Amygdala (tissue), 56 donors: ENCODE measurements around the gene GRIN2A.

Experiments
- DNase-seq, 56 donors: peaks; one replicate each; lab custom pipeline; 2025; lab: John Stamatoyannopoulos, UW

Gene GRIN2A

DNA sequence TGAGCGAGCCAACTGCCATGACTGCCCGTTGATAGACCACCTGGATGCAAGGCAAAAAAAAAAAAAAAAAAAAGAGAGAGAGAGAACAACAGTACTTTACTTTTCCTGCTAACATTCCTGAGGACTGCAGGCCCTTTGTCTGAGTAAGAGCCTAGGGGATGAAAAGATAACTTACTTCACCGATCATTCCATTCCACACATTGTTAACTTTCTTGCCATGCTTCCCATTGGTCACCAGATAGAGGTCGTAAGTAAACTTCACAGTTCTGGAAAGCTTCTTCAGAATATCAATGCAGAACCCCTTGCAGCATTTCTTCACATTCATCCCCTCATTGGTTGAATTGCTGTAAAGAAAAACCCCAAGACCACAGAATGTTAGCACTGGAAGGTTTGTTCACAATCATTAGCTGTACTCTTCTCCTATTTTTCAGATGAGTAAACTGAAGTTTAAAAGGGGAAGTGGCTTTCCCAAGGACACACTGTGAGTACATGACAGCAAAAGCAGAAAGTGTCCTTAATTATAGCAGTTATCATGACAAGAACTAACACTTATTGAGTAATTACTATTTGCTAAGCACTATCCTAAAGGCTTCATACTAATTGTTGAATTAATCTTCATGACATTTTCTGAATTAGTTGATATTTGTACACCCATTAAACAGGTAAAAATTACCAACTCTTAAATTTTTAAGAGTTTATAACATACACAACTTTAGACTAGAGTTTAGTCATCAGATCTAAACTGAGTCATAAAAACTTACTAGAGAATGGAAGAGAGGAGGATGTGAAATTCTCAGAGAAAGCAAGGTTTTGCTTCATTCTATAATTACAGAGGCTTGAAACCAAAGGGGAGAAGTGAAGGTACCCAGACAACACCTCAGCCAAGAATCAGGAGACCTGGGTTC lies 341.2 kb downstream of the GRIN2A start:
- no peak for DNase-seq

DNA sequence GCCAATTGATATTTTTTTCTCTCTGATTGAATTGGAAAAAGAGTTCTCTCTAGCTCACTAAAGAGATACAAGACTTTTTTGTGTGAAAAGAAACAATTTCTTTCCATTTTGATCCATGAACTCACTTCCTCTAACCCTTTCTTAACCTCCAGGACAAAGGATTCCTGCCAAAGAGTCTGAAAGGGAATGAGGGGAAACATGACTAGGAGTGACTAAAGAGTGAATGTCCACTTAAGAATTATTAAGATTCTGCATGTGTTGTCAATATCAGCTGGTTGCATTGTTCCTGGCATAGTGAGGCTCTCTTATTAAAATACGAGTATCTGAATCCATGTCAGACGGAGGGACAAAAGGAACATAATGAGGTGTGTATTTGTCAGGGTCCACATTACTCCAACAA lies 344.7 kb downstream of the GRIN2A start:
- DNase-seq: no peak

DNA sequence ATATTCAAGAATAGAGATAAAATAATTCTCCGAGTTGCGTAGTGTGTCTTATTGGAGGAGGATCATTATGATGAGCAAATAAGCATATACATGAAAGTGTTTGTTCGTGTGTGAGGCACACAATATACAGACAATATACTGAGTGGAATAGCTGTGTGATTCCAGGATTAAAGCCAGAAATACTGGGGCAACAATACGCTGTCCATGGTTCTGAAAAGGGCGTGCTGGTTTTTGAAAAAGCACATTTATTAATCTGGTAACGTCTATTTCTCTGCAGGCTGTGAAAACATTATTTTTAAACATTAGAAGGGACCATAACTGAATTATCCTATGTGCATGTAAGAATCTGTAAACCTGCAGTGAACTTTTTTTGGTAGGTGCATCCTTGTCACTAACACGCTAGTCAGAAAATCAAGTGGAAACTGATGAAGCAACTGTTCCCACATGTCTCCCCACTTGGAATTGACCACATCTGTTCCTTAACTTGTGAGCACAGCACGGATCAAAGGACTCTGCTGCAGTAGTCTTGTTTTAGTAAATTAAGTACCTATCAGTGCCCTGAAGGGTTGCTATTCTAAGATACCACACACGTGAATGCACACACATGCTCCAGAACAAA lies 346.0 kb downstream of the GRIN2A start:
- peak in 1 of 56 donors; percentile 14 for DNase-seq

DNA sequence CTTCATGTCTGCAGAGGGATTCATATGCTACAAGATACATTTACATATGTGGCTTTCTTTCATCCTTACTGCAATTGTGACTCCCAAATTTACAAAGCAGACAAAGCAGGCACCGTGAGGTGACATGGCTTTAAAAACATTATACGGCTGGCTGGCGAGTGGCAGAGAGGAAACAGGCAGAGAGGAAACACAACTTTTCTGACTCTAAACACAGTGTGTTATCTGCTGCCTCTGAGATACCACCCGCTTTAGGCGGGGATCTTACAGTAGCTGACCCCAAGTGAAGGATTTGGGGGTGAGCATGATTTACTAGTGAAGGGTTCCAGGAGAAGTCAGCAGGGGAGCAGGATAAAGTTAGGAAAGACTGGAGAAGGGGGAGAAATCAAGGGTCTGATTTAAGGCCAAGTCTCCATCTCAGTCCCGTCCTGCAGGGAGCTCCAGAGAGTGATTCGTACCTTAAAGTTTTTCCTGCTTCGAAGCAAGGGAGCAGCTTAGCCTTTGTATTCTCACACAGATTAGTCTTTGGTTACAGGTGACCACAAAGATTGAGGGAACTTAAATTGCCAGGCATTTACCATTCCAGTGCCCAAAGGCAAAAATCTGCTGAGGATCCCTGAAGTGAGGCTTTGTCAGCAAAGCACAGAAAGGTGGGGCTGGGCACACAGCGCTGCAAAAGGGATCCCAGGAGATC lies 355.0 kb downstream of the GRIN2A start:
- DNase-seq: no peak

DNA sequence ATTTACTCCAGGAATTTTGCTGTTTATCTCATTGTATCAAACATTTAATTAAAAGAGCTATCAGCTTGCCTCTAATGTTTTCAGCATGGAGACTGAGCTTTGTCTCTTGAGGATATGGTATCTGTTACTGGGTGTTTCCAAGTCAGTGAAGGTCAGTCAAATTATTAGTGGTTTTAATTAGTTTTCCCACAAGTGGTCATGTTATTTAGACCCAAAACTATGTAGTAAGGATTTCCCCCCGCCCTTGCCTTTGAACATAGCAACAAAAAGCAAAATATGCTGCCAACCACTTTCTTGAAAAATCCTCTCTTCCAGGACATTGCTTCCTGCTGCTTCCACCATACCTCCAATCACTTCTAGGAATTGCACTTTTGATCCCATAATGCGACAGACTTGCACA lies 355.6 kb downstream of the GRIN2A start:
- no peak for DNase-seq

DNA sequence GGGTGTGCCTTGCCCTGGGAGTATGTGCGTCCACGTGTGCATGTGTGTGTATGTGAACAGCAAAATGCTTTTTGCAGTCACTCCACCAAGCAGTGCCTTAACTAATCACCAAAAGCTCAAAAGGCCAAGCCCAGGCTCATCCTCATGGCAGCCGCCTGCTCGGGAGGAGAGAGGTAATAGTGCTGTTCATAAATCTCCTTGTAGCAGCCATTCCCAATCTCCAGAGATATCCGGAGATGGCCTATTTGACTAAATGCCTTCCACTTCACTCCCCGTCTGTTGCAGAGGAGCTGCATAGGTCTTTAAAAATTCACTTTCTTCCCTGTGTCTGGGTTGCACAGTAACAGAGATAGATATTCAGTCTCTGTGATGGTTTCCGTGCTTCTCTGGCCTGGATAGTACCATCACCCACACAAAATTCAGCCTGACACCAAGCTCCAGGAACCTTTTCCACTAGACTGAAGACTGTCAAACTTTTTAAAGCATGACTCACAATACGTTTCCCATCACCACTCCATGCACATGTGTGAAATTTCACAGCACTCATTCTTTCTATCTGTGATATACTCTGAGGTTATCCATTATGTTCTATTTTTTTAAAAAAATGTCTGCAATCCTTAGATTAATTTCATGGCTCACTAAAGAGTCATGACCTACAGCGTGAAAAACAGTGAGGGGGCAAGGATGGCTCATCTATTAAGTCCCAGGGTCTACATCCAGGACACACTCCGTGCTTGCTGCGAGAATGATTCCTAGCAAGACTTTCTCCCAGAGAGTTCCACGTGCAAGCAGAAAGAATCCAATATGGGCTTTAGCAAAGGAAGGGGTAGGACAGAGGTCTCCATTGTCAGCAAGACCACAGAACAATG lies 357.8 kb downstream of the GRIN2A start:
- no peak for DNase-seq

DNA sequence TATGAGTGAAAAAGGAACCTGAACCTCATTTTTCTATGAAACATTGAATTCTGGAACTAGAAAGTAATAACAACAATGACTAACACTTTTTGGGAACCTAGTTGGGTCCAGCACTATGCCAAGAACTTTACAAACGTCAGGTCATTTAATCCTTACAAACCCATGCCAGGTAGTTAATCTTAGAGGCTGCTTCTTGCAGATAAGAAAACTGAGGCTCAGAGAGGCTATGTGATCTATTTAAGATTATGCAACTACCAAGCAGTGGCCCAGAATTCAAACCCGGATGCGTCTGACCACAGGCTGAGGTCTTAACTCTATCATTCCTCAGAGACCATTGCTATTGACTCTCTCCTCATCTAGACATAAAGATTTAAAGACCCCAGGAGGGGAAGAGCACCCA lies 358.7 kb downstream of the GRIN2A start:
- DNase-seq: no peak

DNA sequence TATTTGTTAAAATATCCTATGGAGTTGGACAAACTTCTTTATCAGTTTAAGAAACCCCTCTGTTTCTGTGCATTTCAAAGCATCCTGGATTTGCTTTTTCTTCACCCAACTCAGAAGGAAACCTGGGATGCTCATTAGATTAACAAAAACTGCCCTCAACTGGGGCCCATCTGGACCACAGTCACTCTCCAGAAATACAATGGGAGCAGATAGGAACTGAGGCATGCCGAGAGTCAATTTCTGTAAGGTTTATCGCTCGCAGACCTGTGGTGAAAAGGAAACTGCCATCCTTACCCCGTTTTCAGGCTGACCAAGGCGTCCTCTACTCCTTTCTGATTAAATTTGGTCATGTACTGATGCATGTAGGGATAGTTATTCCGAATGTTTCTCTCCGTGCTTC lies 360.3 kb downstream of the GRIN2A start:
- no peak for DNase-seq

DNA sequence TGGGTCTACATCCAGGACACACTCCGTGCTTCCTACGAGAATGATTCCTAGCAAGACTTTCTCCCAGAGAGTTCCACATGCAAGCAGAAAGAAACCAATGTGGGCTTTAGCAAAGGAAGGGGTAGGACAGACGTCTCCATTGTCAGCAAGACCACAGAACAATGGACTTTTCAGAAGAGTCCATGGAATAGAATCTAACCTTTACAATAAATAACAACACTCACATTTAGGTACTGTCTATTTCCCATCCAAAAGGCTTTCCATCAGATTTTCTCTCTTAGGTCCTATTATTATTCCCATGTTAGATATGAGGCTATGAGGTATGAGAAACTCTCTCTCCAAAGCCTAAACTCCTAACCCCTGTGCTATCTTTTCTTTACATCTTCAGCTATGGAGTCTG lies 360.9 kb downstream of the GRIN2A start:
- DNase-seq: peak in 1 of 56 donors; percentile 4

DNA sequence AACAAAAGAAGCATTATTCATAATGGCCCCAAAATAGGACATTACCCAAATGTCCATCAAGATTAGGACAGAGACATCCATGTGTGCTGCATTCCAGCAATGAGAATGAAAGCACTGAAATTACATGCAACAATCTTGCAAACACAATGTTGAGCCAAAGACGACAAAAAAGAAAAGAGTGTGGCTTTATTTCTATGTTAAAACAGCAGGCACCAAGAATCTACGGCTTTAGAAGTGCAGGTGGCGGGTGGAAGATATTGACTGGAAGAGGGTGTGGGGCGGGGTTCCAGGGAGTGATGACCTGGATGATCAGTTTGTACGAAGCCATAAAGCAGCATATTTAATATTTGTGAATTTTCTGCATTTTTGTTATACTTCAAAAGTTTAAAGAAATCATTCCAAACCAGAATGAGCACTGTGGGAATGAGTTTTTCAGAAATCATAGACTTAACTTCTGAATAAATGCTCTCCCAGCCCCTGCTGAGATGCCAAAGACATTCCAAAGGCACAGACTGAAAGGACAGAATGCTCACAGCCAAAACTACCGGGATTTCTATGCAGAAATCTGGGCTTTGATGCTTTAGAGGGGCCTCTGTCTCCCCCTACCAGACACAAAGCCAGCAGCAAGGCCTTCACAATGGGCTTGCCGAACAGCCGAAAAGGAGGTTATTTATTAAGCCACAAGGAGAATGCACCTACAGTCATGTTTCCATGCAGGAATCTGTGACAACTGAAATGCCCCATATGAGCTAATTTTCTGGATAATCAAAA lies 361.6 kb downstream of the GRIN2A start:
- DNase-seq: peak in 3 of 56 donors; percentile 5 to 10 (median 7)

DNA sequence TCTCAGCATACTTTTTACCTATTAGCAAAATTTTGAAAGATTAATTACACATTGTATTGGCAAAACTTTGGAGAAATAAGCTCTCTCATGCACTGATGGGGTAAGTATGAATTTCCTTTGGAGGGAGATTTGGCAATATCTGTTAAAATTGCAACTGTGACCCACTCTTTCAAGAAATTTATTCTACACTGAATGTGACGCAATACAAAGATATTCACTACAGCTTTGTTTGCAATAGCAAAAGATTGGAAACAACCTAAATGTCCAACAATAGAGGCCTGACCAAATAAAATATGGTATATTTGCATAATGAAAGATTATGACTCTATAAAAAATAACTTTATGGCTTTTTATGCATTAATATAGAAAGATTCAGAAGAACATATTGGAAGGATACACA lies 363.5 kb downstream of the GRIN2A start:
- DNase-seq: no peak

DNA sequence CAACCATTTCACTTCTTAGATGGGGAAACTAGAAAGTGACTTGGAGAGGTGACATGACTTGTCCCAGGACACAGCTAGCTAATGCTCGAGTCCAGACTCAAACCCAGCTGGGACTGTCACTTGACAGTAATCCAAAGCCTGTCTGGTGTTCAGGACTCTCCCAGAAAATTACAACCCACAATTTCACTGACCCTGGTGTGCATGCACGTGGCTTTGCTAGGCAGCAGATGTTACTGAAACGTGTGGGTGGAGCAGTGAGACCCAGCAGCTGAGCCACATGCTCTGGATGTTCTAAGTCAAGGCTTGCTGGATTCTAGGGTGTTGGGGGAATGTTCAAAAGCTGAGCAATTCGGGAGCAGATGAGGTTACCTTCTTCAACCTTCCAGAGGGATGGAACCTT lies 364.6 kb downstream of the GRIN2A start:
- peak in 1 of 56 donors; percentile 5 for DNase-seq

DNA sequence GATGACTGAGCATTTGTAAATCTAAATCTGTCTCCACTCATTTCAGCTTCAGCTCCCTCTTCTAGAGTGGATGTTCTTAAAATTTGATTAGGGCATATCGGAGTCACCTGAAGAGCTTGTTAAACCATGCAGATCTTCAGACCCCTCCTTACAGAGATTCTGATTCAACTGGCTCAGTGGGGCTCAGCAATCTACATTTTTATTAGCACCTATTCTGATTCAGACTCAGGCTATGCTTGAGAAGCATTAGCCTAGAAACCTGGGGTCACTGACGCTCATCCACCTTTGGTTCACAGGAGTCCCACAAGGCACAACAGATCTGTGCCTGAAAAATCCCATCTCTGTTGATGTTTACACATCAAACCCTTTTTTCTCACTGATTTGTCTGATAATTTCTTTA lies 365.6 kb downstream of the GRIN2A start:
- DNase-seq: no peak

DNA sequence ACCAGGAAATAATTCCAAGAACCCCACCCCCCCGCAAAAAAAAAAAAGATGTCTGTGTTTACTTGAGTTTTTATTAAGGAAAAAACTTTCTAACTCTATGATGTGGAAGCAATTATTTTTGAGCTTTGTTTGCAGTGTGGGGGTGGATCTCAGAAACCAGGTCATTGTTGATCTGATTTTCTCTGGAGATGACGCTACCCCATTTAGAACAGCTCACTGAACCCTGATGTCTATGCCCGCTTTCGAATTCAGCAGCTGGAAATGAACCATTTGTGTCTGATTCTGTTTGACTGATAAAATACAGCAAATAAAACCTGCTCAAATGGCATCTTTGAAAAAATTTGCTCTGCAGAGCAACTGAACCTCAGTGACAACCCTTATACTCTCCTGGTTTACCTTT lies 368.6 kb downstream of the GRIN2A start:
- DNase-seq: no peak

DNA sequence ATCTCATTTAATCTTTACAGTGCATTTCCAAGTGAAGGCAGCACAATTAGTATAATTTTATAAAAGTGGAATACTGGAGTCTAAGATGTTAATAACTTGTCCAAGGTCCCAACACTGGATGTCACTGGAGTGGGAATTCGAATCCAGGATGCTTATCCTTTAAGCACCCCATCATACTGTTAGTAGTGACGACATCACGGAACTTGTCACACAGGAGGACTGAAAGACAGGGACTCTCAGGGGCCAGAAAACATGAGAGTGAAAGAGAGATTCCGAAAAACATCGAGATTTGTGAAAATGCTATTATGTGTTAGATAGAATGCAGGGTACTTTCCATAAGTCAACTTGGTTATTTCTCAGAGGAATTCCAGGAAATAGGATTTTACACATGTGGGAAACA lies 374.0 kb downstream of the GRIN2A start:
- DNase-seq: no peak

DNA sequence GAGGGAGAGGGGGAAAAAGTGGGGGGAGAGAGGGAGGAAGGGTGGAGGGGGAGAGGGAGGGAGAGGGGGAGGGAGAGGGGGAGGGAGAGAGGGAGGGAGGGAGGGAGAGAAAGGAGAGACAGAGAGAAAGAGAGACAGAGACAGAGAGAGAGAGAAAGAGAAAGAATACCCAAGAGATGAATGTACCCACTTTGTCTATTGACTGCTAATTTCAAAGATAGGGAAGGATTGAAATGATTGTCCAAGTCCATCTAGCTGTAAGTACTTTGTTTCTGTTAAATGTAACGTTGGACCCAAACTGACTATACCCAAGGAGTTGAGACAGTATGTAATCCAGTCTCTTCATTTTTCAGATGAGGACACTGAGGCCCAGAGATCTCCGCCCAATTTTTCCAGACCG lies 374.9 kb downstream of the GRIN2A start:
- DNase-seq: no peak

DNA sequence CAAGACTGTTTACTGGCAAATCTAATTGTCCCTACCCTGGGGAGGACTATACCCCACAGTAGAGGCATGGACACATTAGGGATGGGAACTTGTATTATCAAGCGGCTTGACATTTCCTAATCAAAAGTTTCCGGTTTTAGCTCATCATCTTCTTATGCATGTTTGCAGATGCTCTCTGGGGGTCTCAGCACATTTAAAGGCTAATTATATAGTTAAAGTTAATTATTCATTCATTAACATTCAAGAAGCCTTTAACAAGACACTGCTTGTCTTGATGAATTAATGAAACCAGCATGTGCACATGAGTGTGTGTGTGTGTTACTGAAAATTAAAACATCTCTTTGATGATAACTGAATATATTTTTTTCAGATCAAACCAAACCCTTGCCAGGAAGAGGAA lies 377.1 kb downstream of the GRIN2A start:
- DNase-seq: no peak

DNA sequence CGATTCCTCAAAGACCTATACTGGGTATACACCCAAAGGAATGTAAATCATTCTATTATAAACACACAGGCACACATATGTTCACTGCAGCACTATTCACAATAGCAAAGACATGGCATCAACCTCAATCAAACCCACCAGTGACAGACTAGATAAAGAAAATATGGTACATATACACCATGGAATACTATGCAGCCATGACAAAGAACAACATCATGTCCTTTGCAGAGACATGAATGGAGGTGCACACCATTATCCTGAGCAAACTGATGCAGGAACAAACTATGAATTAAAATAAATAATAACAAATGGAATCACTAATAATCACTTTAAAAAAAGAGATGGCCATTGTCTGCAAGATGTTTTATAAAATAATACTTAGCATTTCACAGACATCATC lies 380.1 kb downstream of the GRIN2A start:
- no peak for DNase-seq

DNA sequence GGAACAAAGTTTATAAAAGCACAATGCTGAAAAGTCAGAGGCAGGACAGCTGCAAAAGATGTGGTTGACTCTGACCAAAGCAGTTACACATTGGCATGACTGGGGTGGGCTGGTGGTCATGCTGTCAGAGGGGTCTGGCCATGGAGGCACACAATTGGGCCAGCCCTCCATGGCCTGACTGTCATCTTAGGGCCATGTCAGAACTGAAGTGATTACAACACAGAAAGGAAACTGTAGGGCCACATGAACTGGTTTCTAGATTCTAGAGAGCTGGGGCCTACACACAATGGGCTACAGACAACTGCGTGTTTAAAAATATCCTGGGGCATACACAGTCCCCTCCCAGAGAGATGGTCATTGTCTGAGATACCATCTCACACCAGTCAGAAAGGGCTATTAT lies 380.6 kb downstream of the GRIN2A start:
- DNase-seq: no peak
